GM18511 (cell line): ENCODE measurements around the gene MYLK2.

Experiments used
- ATAC-seq: cut with Tn5 transposase; IDR thresholded peaks from one replicate; pipeline ENCODE4 v1.9.1; 2021; ENCODE audit warnings: mild to moderate bottlenecking, moderate library complexity; ENCODE audit not compliant: unreplicated experiment

Gene MYLK2

DNA sequence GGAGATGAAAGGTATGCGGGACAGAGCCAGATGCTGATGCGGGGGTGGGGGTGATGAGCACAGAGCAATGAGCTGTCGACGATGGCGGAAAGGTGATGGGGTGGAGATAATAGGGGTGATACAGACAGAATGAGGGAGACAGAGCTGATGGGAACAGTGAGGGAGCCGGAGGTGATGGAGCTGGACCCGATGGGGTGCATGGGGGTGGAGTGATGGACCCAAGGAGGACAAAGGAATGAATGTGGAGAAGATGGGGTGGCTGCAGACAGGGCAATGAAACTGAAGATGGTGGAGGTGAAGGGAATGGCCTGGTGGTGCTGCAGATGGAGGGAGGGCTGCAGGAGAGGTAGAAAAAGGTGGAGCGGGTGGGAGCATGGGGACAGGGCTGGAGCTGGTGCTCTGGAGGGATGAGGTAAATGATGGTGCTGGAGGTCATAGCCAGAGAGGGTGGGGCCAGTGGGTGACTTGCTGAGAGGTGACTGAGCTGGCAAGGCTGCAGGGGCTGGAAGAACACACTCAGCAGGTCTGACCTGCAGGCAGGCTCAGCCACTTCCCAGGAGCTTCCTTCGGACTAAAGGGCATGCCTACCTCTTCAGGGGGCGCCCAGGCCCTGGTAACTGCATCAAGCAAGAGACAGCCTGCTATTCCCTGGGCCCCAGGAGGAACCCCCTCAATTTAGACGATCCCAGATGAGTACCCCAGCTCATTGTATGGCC is 32.2 kb downstream of the MYLK2 start:
- ATAC-seq = no peak

DNA sequence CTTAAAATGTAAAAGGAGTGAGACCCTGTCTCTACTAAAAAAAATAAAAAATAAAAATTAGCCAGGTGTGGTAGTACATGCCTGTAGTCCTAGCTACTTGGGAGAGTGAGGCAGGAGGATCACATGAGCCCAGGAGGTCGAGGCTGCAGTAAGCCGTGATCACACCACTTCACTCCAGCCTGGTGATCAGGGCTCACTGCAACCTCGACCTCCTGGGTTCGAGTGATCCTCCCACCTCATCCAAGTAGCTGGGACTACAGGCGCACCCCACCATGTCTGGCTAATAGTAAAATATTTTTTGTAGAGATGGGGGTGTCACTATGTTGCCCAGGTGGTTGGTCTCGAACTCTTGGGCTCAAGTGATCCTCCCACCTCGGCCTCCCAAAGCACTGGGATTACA is 34.3 kb downstream of the MYLK2 start:
- ATAC-seq = no peak

DNA sequence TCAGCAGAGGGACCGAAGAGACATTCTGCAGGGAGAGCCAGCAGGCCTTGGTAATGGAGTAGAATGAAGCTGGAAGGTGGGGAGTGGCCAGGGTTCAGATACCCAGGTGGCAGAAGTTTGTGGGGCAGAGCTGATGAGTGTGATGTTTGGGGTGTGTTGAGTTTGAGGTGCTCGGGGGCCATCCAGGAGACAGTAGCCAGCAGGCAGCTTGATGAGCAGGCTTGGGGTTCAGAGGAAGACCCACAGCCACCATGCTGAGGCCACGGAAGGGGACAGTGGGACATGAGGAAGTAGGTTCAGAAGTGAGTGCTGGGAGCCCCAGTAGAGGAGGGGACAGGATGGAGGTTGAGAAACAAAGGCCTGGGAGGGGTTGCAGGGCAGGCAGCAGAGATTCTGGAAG is 37.4 kb downstream of the MYLK2 start:
- no peak for ATAC-seq

DNA sequence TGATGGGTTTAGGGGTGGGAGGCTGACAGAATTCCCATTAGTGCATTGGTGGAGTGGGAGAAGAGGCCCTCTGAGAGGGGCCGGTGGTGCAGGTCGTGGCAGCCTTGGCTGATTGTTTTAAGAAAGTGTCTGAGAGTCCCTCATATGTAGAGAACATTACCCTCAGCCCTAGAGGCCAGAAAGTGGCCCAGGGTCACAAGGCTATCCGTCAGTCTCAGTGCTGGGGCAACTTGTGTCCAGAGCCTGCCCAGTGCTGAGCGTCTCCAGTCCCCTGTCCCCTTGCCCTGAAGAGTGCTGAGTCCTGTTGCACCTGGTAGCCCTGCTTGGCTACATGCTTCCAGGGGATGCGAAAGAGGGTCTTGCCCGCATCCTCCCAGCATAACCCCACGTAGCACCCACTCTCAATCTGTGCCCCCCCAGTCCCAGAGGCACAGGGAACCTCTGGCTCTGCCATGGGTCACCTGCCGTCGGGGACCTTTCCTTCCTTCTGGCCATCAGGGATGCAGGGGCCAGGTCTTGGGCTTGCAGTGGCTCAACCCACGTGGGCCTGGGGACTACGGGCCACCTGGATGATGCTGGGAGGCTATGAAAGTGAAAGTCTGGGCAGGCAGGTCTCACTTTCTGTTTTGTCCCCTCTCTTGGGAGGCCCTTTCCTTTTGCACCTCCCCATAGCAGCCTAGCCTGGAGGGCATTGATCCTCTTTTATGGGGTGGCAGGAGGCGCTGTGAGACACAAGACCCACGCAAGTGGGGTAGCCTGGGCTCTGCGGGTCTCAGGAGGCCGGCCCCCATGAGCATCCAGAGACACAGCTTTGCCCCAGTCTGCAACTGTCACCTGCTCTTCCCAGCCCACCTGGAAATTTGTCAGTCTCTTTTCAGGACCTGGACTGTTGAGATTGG is 39.0 kb downstream of the MYLK2 start:
- peak; percentile 89 for ATAC-seq

DNA sequence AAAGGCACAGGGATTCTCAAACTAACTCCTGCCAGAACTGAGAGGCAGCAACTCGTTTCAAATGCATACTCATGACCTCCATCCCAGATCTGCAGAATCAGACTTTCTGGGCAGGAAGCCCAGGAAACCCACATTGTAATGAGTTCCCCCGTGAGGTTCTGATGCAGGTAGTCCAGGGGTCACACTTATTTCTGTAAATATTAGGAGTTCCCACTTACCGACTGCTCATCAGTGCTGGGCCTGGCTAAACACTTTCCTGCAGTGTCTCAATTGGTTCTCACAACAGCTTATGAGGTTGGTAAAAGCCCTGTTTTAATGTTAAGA is 39.6 kb downstream of the MYLK2 start:
- ATAC-seq = no peak

DNA sequence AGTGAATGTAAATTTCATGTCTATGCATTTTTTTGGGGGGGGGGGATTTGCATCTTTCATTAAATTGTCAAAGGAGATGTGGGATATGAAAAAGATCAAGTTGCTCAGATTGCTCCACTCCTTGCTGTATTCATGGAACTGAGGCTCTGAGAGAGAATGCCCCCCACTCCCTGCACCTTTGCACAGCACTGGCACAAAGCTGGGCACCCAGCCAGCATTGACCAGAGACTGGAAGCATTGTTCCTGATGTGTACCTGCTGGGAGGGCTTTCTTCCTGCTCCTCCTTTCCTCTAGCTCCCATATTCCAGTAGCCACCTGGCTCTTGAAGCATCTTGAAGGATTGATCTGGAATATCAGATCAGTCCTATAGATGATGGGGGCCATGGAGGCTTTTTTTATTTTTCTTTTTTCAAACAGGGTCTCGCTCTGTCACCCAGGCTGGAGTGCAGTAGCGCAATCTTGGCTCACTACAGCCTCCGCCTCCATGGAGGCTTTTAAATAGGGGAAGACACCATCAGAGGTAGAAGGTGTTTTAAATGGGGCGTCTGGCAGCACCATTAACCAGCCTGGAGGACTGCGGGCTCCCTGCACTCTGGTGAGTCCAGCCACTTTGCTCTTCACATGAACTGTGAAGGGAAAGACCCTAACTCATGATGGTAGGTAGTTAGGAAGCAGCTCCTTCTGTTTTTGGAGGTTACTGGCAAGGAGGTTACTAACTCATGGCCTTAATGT is 40.3 kb downstream of the MYLK2 start:
- ATAC-seq = no peak

DNA sequence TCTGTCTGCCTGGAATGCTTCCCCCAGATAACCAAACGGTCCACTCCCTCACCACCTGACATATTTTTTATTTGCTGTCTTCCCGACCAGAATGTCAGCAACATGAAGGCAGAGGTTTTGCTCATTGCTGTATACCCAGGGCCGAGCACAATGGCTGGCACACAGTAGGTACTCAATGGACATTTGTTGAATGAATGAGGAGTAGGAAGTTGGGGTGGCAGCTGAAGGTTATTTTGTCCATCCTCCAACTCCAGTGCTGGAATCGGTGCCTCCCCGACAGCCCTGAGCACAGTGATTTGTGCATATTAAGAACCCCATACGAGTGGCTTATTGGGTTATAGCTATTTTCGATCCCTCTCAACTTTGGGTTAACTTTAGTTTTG is 40.8 kb downstream of the MYLK2 start:
- ATAC-seq = no peak

DNA sequence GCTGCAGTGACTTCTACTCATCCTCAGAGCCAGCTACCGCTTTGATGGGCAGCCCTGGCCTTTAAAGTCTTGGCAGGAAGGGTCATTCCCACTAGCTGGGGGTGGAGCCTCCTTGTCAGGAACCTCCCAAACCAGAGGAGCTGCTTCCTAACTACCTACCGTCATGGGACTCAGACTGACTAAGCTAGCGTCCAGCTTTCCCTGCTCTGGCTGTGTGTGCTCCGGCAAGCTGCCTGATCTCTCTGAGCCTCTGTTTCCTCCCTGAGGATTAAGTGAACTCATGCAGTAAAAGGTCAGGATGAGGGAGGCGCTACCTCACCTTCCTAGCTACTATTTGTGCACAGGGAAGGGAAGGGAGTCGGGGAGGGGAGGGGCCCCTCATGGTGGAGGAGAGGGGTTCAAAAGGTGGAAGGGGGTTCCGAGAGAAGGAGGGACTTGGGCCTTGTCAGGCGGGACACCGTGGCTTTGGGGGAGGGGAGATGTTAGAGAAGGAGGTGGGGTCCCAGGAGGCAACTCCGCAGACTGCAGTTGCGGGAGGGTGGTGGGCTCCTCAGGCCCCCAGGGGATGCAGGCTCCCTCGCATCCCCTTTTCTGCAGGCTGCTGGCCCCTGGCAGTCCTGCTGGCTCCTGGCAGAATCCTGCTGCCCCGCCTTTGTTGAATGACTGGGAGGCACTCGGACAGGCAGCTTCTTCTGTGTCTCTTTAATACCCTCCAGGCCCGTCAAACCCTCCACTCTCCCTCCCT is 41.4 kb downstream of the MYLK2 start:
- ATAC-seq = no peak

DNA sequence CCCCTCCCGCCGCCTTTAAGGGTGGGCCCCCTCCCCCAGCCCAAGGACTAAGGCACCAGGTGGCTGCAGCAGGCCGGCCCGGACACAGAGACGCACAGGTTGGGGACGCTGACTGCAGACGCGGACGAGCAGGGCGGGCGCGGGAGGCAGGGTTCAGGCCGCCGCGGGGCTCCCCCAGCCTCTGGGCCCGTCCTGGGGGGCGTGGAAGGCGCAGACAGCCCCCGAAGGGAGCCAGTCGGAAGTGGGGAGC is 41.9 kb downstream of the MYLK2 start:
- ATAC-seq = peak; percentile 29

DNA sequence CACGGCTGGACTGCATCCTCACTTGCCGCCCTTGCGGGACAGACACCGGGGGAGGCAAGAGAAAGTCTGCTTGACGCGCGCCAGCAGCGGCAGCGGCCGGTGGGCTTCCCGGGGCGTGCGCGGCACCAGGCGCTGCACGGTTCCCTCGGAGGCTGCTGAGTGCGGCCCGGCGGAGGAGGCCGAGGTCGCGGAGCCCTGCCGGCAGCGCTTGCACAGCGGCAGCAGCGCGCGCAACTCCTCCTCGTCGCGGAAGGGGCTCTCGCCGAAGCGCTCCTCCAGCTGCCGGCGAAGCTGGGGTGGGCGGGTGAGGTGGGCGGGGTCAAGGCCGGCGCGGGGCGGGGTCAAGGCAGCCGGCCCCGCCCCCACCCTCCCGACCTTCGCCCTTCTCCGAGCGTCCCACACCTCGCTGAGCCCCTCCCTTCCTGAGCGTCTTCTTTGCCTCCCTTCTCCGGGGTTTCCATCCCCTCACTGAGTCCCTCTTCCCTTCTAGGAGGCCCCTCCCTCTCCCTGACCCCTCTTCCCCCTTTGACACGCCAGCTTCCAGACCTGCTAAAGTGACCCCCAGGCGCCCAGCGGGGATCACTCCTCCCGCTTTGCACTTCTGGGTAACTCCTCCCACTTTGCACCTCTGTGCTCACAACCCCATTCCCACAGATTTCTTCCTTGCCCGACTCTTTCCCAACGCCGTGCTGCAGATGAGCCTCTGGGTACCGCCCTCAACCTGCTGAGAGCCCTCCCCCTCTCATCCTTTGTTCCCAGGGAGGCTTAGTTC is 42.4 kb downstream of the MYLK2 start:
- peak; percentile 66 for ATAC-seq

DNA sequence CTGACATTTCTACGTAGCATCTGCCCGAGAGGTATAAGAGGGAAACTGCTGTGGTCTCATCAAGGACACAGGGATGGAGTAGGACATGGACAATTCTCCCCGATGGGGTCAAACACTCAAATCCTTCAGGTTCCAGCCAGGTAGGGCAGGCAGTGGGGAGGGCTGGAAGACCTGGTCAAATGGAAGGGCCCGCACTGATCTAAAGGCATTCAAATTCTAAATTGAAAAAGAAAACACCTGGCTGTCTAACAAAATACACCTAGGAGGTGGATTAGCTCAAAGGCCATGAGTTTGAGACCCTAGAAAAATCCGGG is 43.0 kb downstream of the MYLK2 start:
- no peak for ATAC-seq

DNA sequence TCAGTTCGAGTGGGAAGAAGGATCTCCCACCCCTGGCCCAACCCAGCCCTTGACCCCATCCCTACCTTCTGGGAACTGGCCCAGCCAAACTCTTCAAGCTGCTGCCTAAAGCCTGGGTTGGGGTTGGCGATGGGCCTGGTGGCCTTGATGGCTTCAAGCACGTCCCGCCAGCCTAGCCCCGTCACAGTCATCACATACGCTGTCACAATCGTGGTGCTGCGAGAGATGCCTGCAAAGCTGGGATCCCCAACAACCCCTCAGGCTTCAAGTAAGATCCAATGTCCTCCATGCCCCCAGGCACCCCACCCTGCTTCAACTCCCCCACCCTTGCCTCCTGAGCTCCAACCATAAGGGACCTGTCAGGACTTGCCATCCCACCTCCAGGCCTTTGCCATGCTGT is 43.4 kb downstream of the MYLK2 start:
- no peak for ATAC-seq

DNA sequence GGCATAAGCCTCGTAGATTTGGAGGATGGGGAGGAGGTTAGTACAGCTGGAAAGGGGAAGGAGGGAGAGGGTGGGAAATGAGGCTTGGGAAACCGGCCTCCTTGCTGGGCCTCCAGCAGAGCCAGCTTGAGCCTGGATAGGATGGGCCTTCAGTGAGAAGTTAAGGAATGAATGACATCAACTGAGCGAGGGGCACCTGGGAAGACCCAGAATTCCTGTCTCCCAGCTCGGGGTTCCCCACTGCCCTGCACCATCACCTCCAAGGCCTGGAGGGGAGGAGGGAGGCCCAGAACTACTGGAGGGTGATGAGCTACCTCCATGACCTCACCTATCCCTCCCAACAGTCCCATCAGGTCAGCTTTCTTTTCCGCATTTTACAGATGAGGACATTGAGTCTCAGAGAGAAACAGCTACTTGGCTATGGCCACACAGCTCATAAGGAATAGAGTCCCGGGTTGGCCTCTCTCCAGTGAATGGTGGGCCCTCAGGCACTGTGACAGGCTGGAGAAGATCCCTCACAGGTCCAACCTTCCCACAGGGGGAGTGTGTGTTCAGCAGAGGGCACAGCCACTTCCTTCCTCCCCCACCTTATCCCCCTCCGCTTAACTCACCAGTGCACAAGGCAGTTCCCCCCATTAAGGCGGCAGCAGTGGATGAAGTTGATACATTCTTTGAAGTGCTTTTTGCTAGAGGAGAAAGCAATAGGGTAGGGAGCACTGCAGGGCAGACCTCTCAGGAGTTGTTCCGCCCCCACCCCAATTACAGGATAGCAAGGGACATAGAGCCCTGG is 44.3 kb downstream of the MYLK2 start:
- ATAC-seq = no peak

DNA sequence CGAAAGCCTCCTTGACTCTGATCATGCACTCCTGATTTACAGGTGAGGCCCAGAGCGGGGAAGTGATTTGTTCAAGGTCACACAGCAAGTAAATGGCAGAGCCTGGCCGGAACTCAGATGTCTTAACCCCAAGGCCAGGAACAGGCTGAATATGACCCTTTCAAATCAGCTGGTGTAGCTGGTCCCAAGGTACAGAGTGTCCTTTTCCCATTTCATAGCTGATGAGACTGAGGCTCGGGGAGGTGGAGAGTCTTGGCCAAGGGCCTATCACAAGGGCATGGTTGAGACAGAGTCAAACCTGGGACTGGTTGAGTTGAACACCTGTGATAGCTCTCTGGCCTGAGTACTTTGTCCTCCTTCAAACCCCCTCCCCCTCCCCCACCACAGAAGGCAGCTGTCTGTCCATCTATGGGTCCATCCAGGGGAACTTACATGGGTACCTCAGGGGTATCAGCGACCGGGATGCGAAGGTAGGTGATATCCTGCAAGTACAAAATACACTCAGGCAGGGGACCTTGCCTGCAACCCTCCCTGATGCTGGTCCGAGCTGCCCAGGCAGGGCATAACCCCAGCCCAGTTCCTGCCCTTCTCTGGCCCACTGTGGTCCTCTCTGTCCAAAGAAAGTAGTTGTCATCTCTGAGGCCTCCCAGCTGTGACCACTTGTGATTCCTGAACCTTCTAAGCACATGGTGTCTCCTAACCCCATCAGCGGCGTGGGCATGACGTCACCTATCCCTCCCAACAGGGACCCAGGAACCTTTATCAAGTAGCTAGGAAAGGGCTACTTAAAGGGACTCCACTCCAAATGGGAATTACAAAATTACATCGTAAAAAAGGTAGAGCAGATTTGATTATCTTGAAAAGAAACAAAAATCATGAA is 45.6 kb downstream of the MYLK2 start:
- no peak for ATAC-seq

DNA sequence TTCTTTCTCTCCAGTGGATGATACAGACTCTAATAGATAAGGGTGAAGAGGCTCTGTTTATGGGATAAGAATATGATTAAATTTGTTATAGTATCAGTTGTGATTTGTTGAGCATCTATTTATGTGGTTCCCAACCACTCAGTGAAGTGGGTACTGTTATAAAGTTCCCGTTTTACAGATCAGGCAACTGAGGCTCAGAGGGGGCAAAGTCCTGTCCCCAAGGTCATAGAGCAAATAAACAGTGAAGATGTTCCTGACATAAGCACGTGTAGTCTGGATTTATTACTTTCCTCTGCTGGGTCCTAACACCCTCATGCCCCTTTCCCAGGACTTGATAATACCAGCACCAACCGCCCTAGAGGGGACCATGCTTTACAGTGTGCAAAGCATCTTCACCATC is 47.1 kb downstream of the MYLK2 start:
- no peak for ATAC-seq

DNA sequence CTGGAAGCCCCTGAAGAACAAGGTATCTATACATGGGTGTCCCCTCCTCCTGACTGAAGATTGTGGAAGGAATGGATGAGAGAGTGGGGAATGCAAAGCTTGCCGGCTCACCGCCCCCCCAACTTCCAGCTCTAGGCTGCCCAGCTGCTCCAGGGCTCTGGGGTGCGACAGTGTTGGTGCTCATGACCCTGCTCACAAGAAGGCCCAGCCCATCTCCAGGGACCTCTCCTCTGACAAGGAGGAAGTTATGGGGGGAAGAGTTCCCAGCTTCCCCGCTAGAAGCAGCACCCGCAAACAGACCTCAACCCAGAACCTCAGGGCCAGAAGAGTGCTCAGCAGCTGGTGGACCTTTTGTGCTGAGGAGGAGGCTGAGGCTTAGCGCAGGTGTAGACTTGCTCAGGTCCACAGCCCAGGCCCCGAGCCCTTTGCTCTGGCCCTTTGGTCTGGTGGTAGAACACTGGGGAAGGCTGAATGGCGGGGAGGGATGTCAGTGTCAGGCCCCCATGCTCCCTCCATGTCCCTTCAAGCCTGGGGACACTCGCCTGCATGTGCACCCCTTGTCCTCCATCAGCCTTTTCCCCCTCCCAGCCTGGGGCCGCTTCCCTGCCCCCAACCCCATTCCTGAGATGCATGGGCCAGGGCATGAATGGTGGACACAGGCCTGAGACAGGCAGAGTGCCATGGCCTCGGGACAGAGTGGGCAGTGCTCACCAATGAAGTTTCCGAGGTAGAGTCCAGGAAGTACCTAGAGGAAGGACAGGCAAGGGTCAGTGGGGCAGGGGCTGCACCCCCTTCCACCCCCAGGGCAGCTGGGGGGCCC is 49.9 kb downstream of the MYLK2 start:
- no peak for ATAC-seq

DNA sequence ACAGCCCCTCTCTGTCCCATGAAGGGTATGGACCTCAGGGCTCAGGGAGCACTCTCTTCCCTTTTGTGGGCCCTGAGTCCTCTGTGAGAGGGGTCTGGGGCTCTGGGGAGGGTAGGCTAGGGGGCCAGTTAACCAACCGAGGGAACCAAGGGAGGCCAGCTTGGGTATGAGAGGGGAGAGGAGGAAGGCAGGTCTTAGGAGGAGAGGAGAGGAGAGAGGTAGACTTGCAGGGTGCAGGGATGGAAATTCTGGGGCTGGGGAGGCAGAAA is 50.5 kb downstream of the MYLK2 start:
- ATAC-seq = no peak

DNA sequence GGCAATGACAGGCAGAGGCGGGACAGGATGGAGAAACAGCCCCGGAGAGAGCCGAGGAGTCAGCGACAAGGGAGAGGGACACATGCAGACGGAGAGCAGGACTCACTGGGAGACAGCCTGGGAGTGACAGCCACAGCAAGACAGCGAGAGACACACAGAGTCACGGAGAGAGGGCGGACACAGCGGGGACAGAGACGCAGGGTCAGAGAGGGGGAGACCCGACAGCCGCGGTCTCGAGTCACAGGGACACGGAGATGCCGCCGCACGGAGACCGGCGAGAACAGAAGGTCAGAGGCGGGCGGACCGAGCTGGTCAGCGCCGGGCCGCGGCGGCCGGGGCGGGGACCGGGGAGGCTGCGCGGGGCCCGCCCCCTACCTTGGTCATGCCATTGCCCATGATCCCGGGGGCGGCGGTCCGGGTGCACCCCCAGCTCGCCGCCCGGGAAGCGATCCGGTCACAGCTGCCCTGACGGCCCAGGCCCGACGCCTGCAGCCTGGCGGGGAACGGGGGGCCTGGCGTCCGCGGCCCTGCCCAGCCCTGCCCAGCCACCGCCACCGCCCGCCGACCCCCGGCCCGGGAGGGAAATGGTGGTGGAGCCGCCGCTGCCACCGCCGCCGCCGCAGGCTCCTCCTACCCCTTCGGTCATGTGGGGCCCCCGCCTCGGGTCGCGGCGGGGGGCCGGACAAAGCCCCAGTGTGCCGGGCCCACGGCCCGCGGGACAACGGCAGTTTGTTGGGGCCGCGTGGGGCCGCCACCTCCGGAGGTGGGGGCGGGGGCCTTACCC is 51.0 kb downstream of the MYLK2 start, which contains the start of the genes DUSP15 and TTLL9:
Gene DUSP15, minus strand, starts transcription at position 586 of the 784 bp plus-strand sequence. Its CDS starts 190 bp downstream, at position 396.
Gene TTLL9, plus strand, starts transcription at position 693 of the 784 bp plus-strand sequence. CDS start 493 bp downstream, outside the sequence.
- no peak for ATAC-seq
